GM12872 (cell line): ENCODE results near the gene RPP25L.

ENCODE experiments used
- TF ChIP-seq, protein P1 (sequence below): IDR thresholded peaks from 3 replicates; pipeline ENCODE4 v1.5.1; 2011; ENCODE audit warnings: low read depth, mild to moderate bottlenecking, low read length, moderate library complexity; ENCODE audit not compliant: insufficient read depth

The RPP25L gene

DNA sequence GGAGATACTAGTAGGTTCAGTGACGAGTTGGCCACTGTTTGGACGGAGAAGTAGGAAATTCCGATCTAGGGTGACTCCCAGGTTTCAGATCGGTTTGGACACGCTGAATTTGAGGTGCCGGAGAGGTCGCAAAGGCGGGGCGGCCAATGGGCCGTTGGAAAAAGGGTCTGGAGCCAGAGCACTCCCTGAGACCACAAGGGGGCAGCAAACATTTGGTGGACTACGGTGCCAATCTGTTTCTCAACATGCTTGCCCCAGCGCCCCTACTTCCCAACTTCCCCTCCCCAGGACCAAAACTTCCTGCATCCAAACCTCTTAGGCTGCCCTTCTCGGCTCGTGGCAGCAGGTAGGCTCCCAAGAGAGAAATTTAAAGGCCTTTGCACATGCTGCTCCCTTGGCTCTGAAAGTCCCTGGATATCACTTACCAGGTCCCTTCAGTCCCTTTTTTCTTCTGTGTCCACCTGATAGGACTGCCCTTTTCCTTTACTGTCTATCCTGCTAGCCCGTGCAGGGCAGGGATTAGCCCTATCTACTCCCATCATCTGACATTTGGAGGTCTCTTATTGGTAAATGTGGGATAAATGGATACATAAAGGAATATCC is 992 bp upstream of the RPP25L start:
- TF ChIP-seq, protein P1, sequence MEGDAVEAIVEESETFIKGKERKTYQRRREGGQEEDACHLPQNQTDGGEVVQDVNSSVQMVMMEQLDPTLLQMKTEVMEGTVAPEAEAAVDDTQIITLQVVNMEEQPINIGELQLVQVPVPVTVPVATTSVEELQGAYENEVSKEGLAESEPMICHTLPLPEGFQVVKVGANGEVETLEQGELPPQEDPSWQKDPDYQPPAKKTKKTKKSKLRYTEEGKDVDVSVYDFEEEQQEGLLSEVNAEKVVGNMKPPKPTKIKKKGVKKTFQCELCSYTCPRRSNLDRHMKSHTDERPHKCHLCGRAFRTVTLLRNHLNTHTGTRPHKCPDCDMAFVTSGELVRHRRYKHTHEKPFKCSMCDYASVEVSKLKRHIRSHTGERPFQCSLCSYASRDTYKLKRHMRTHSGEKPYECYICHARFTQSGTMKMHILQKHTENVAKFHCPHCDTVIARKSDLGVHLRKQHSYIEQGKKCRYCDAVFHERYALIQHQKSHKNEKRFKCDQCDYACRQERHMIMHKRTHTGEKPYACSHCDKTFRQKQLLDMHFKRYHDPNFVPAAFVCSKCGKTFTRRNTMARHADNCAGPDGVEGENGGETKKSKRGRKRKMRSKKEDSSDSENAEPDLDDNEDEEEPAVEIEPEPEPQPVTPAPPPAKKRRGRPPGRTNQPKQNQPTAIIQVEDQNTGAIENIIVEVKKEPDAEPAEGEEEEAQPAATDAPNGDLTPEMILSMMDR, result peak; percentile 93

DNA sequence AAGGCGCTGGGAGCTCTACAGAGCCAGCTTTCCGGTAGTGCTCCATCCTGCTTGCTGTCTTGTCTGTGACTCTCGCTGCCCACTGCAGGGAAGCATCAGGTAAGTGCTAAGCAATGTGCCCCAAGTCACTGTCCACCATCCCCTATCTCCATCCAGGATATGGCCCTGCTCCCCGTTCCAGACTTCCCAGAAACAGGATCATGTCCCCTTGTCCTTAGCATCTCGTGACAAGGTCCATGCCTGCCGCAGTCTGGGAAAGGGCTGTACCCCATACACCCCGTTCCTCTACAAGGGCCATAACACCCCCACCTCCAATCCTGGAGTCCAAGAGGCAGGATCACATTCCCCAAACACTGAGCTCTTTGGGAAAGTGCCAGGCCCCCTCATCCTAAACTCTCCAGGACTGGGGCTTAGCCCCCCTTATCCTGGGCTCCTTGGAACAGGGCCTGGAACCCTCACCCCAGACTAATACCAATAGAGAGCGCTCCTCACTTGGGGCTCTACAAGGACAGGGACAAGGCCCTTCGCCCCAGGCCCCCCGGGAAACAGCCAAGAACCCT is 566 bp downstream of the RPP25L start:
- TF ChIP-seq, protein P1, result 0 out of 3 replicates have a peak, but pooled peaks have one; percentile 1

DNA sequence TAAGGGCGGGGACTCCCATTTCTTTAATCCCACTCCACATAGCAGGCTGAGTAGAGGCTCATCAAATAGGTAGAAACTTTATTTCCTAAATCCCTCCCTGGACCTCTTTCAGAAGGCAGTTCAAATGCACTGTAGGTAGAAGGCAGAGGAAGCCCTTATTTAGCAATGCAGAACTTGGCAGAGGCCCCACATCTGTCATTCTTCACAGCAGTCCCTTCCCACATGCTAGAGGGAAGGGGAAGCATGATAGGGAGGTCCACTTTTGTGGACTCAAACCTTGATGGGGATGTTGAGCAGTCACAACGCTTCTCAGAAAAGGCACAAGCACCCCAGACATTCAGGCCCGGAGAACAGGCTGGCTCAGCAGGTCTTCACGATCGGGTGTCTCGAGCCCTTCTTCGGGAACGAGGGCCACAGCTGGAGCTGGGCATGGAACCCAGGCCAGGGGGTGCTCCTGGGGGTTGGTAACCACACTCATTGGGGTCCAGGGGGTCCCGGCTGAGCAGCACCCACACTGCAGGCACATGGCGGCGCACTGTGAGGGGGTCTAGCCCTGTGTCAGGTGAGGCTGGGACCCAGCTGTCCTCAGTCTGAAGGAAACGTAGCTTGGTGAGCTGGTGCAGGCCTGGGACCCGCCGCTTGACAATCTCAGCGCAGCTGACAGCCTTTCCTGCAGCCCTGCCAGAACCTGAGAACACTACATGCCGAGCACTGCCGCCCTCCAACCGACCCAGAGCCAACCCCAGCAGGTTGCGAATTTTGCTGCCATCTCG is 1.3 kb downstream of the RPP25L start:
- TF ChIP-seq, protein P1, result no peak

DNA sequence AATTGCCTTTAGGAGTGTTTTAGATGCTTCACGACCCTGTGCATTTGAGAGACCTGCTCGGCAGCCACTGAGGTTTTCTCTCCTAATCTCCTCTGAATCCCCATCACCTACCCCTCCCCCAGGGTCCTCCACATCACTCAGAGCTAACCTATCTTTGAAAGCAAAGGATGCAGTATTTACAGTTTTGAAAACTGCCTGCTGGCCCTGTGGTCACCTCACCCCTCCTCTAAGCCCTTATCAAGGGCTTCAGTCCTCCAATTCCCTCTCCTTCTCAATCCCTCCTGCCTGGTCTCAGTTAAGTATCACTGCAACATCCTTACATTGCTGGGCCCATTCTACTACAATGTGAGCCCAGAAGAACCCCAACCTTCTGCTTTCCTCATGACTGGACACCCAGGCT is 4.6 kb downstream of the RPP25L start:
- TF ChIP-seq, protein P1, result no peak

DNA sequence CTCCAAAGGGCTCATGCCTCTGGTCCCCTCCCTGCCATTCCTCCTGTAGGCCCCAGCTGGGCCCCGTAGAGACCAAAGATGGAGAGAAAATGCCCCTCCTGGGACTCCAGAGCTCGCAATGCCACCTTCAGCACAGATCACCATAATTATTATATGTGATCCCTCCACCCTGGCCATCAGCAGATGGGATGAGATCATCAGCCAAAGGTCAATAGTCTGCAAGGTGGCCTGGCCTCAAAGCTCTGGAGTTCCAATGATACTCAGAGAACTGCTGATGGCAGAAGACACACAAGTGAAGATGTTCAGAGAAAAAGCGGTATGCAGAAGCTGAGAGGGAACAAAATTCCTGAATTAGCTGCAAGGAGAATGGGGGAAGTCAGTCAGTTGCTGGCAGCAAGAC is 5.0 kb downstream of the RPP25L start:
- TF ChIP-seq, protein P1, result no peak

DNA sequence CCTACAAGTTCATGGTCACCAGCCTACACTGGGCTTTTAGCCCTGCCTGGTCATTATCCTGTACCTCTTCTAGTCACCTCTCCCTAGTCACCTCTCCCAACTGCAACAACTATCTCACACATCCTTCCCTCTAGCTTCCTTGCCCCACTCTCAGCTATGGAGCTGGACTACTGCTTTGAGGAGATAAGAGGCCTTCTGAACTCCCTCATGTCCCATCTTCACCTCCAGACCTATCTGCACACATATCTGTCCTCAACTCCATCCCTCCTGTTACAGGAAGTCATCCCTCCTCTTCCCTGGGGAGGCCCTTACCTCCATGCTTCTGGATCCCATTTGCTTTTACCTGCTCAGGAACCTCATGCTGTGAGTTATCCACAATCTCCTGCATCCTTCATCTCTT is 5.7 kb downstream of the RPP25L start:
- TF ChIP-seq, protein P1, result no peak

DNA sequence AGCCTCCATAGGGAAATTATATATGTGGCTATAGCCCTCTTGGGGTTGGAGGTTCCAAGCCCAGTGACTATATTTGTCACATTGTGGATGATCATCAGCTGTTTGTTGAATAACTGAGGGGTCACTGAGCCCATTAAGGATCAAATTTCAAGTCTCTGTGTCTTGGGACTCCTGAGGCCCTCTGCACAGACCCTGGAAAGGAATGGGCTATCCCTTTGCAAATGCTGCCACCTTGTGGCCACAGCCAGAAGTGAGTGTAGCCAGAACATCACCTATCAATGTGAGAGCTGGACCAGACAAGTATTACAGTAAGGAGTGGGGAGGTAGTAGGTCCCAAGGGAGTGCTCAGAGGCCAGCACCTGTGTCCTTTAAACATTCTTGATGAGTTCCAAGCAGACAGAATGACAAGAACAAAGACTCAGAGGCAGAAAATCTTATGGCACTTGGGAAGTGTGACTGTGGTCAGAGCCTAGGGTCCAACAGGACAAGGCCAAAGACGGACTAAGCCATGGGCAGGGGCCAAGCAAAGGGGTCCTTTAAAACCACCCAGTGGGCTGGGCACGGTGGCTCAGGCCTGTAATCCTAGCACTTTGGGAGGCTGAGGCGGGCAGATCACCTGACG is 8.2 kb downstream of the RPP25L start:
- TF ChIP-seq, protein P1, result peak; percentile 93
